RKO (cell line): ENCODE results near the gene BHLHE41.

ENCODE experiments used
- DNase-seq: peaks from one replicate; pipeline ENCODE4 v3.0.0-alpha.2; 2016; ENCODE audit warnings: low spot score

Gene BHLHE41

DNA sequence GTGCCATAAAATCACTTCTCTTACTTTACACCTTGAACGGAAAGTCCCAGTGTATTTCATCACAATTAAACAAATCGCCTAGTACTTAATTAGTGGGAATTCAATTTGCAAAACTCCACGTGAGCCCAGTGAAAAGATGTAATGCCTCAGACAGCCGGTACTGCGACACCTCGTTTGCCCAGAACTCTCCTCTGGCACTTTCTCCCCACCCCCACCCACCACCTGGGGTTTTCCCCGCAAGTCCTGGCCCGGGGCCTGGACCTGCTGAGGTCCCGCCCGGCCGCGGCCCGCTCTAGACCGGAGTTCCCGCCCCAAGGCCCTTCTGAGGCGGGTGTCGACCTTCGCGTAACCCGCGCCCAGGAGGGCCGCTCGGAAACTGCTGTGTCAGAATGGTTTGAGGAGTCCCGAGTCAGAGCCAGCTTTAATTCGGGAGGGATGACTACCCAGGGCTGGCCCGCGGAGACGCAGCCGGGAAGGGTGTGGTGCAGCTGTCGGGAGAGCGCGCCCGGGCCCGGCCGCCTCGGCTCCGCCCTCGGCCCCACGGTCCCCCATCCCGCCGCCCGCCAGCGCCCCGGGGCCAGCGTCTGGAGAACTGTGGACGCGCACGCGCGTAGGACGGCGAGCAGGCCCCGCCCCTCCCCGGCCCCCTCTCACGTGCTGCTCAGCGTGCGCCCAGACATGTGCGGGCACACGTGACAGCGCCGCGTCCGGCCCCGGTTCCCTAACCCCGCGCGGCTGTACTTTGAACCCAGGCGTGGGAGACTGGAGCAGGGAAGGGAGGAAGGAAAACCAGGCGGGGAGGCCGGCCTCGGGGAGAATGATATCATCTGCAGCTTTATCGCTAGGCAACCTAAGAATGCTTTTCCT lies 10.8 kb downstream of the BHLHE41 start:
- peak; percentile 91 for DNase-seq

DNA sequence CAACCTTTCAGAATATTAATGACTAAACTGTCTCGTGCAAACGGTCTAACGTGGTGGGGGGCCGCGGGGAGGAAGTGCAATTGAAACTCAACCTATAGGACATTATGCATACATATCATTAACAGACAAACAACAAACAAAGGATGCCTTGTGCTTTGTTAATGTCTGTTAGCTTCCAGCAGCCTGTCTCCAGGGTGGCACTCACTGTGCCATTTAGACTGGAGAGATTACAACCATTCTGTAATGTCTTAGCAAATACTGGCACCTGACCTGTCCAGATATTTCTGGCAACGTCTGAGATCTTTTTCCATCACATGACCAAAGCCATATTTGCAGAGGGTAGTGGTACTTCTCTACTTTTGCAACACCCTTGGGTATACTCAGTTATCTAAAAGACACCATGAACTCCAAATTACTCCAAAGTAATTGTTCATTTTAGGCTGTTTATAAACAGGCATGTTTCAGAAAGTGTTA lies 11.6 kb downstream of the BHLHE41 start:
- no peak for DNase-seq

DNA sequence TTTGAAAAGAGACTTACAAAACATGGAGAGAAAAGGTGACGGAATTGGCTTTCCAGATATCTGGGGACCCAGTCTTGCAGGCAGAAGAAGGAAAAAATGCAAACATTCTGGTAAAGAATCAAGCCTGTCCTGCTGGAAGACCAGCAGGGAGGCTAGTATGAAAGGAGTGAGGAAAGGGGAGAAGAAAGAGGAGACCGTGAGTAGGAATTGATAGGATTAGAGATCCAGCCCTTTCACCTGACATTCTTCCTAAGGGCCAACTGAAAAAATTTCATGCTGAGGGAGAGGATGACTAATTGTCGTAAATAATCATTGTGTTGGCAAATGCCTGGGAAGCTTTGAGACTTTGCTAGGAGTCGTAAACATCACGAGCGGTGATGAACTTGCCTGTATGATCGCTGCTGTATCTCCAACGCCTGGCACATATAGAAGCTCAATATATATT lies 12.1 kb downstream of the BHLHE41 start:
- no peak for DNase-seq

DNA sequence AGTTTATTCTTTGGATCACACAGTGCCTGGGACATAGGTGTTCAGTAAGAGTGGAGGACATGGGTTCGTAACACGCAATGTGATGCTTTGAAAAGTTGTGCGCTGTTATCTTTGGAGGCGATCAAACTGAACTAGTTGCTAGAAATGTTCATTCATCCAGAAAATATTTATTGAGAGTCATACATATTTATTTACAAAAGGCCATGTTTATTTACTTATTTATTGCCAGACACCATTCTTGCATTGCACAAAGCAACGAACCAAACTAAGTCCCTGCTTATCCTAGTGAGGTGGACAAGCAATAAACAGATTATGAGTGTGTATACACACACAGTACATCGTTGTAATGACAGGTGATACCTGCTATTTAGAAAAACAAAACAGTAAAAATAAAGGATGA lies 12.6 kb downstream of the BHLHE41 start:
- DNase-seq = no peak

DNA sequence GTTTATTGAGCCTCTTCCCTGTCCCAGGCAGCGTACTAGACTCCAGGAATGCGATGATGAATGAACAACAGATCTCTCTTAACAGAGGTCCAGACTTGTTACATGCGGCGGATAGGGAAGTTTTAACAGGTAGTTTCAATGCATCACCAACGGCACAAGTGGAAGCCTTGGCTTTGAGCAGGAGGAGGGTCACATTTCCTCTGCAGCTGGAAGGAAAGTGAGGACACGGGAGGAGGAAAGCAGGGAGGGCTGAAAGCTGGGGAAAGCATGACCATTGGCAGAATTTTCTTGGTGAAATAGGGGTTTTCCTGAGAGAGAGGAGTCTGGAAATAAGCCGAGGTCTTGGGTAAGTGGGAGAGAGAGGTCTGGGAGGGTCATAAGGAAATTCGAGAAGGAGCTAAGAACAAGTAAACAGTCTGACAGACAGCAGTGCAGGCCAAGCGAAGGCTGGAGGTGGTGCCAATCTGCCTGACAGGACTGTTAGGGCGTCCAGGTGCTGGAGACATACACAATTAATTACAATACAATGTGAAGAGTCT lies 15.4 kb downstream of the BHLHE41 start:
- DNase-seq = no peak

DNA sequence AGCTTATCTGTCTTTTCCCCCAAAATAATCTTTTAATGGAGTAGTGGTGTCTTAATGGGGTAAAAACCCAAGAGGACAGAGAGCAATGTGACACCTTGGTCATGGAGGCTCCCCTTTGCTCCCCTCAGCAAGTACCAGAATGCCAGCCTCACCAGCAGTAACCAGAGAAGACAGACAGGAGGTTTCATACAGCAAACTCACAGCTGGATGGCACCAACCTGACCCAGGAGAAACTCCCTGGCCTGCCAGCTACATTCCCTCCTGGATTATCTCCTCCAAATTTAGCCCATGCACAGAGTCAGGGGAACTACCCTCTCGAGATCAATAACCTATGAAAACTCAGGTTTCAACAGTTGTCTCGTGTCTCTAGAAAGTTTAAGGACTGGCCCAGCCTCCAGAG lies 15.9 kb downstream of the BHLHE41 start:
- no peak for DNase-seq

DNA sequence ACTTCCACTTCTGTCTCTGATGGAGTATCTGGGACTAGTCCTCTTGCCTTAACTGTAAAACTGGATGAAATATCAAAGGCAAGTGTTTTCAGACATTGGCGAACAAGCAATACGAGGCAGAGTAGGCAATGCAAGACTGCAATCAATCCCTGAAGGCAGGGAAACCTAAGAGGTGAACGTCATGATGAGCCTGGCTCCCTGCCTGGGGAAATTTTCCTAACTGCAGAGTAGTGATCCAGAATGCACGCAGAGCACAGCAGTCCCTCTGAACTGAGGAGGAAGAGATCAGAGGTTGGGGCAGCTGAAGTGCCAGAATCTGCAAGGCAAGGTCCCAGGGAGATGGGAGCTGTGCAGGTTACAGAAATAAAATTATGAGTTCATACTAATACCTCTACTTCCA lies 18.5 kb downstream of the BHLHE41 start:
- no peak for DNase-seq

DNA sequence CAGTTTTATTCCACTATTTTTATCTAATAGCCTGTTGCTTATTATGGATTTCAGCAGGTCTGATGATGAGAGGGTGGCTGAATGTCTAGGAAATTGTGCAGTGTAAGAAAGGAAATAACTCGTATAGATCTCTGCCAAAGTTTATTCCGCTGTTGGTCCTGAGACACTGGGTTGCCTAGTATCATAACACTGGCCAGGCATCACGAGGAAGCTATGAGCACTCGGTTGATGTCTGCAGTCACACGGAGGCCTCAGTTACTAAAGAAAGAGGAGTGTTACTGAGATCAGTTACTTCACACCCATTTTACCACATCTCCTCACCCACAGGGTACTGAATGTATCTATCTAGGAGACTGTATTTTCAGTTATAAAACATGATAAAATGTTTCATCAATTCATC lies 21.9 kb downstream of the BHLHE41 start:
- DNase-seq = no peak

DNA sequence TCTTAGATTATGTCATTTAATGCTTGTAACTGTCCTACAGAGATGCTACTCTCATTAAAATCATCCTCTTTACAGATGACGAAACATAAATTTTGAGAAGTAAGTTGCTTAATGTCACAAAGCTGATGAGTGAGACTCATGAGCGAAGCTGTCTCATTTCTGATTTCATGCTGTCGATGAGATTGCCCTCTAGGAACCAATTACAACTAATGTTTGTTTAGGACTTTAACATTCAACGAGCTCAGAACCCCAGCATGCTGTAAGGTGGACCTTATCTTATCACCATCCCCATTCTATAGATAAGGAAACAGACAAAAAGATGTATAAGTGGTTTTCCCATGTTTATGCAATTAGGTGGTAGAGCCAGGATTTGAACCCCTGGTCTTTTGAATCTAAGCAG lies 23.1 kb downstream of the BHLHE41 start:
- no peak for DNase-seq

DNA sequence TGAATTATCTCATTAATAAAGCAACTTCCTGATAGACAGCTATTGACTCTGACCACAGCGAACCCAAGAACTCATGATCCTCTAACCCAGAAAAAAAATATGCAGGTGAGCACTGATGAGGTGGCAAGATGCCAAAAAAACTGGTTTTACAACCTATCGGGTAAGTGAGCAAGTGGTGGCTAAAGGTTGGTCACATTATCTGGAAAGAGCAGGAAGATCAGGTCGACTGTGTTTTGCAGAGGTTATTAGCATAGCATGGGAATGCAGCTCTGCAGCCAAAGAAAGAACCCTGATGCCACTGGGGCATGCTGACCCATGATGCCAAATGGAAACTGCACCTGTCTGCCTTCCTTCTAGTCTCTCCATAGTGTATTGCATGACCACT lies 23.5 kb downstream of the BHLHE41 start:
- DNase-seq = no peak

DNA sequence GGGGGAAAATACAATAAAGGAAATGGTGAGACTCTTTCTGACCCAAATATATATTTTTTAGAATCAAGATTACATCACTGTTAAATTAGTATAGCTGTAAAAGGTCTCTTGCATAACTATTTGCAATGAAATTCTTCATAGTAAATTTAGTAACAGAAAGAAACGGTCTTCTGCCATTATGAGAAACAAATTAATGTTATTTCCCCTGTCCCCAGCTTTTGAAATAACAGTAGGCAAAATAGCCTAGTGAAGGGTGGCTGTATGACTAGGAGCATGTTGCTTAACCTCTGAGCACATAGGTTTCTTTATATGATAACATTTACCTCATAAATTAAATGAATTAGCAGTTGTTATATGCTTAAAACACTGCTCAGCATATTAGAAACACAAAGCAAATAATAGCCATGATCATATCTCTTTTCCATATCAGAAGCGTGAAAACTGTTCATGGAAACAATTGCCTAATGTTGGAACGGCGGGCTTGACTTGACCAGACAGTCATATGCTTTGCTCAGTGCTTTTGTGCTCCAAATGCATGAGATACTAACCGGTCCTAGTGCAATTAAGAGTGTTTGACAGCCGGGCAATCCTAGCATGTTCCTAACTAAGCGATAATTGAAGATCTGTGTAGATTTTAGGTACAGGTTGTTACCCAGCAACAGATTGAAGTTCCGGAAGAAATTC lies 24.0 kb downstream of the BHLHE41 start:
- DNase-seq = no peak

DNA sequence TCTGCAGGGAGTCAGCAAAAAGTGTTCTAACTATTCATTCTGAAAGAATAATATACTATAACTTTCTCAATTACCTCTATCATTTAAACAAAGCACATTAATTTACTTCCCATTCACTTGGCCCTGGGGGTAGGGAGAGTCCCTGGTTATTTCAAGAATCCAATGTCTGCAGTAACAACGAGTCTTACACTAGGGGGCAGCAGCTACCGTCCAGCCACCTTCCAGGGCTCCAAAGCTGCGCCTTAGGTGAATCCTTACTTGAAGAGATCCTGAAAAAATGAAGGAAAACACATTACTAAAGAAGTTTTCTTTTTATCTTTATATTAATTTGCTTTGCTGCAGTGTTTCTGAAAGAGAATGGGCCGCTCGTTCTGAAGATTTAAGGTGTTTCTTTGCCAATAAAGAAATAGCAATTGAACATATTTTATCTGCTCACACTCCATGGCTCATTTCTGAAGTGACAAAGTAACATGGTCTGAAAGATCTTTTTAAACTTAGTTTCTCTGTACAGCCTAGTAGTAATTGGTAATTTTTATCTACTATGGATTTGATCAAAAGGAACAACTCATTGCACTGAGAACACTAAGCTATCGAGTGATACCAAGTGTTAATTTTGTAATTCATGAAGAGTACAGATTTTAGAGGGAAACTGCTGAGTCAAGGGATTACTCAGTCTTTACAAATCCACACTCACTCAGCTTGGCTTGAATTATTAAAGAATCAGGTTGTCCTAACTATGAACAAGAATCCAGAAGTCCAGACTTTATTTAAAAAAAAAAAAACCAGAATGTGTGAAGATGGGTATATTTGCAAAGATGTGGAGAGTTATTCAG lies 27.6 kb downstream of the BHLHE41 start:
- DNase-seq = peak; percentile 84

DNA sequence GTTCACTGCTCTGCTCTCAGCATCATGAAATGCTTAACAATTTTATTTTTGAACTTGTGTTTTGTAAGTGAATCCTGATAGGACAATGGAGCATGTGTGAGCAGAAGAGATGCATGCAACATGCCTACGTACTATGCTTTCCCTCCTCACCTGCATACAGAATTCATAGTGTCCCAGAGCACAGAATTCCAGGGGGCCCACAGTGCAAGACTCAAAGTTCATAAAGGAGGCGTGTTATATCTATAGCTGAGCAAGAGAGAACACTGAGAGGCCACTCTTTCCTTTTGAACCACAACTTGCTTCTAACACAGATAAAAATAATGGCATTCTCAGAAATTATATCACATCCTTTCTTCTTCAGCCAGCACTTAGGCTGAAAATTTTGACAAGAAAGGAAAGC lies 28.8 kb downstream of the BHLHE41 start:
- no peak for DNase-seq

DNA sequence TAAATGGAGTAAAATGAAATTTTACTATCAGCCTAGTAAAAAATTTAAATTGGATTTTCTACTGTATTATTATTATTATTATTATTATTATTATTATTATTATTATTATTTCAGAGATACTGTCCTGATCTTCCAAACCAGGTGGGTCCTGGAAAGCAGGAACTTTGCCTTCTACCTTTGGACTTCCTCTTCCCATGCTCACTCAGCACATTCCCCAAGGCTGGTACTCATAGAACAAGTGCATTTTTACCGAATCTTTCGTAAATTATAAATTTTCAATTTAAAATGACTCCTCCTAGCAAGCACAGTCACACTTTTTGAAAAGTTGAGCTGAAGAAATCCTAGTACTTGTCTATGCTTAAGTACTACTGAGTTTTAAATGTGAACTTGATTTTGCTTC lies 29.7 kb downstream of the BHLHE41 start:
- DNase-seq = no peak

DNA sequence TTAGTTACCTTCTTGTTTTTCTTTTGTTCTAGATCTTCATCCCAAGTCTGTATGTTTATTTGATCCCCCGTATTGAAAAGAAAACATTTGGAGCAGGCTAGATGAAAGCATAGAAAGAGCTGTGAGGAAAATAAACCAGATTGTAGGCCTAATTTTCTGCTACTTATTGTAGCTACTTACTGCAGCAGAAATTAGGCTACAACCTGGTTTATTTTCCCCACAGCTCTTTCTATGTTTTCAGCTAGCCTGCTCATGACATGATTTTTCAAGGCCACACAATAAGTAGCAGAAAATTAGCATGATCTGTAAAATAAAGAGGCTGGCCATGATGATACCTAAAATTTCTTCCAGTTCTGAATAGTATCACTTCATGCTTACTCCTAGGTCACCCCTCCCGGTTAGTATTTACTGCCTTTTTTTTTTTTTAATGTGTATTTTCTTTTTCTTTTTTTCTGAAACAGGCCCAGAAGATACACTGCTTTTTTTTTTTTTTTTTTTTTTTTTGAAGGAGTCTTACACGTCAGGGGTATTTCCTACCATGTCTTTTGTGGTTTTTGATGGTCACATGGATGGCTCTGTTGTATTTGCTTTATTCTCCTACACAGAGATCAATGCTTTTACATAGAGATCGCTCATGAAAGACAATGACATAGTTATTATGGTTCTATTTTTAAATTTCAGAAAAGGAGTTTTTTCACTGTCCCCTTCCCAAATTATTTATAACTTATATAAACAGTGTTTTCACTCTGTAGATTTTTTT lies 32.3 kb downstream of the BHLHE41 start:
- no peak for DNase-seq

DNA sequence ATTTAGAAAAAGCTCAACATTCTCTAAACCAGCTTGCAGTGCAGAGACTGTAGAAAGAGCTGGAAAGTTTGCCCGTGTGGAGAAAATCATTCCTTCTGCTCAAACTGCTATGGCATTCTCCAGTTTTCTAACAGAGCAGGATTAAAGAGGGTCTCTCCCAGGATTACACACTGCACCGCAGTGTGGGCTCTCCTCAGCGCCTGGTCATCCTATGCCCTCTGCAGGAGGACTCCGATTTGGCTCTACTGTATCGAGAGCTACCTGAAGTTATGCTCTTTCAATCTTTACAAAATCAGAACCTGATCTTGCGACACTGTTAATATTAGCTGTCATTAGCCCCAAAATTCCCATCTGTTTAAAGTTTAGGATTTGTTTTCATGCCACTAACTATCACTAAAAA lies 33.0 kb downstream of the BHLHE41 start:
- no peak for DNase-seq

DNA sequence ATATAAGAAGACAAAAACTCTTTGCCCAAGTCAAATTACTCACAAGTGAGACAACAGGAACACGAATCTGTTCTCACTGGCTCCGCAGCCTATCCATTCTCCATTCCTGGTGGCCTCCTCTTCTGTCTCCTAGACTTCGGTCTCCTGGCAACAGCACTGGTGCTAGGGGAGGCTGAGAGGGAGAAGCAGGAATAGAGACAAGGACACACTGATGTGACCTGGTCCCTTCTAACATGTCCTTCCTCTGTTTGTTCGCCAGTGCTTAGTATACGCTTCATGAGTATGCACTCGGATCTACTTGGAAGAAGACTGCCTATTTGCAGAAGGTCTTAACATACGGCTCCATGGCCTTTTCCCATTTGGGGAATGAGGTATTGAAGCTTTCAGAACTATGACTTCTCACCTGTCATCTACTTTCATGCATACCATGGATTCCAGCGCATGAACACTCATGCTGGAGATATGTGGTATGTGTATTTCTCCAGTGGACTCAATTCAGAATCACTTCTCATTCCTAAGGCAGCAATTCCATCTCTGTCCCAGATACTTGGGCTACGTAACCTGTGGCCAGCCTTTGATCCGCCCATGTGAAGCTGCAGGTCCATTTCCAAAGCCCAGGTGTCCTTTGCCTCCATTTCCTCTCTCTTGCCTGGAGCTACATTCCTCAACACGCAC lies 33.9 kb downstream of the BHLHE41 start:
- no peak for DNase-seq

DNA sequence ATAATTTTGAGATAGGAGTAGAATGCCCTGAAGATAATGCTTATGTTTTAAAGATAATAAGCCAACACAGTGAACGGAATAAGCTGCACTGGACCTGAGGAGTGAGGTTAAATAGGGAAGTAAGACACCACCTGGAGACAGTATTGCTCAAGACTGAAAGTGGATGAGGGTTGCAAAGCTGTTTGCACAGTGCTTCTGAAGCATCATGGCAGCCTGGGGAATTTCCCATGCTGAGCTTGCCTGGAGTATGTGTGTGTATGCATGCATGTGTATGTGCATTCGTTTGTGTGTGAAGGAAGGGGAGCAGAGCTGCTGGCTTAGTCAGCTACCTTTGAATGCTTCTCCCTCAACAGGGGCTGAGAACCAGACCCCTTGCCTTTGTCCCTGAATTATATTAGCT lies 35.8 kb downstream of the BHLHE41 start:
- no peak for DNase-seq

DNA sequence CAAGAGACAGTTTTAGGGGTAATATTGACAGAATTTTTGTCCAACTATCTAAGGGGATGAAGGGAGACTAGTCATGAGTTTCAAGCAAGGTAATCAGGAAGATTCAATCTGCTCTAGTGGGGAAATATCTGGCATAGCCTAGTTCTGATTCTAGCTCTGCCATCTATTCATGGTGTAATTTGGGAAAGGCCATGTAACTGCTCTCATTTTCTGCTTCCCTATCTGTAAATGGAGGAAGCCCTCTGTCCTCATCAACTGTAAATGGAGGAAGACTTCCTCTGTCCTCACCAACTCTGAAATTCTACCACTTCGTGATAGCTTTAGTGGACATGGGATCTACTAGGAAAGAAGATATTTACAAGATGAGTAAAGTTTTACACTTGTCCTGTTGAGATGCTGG lies 37.9 kb downstream of the BHLHE41 start:
- no peak for DNase-seq

DNA sequence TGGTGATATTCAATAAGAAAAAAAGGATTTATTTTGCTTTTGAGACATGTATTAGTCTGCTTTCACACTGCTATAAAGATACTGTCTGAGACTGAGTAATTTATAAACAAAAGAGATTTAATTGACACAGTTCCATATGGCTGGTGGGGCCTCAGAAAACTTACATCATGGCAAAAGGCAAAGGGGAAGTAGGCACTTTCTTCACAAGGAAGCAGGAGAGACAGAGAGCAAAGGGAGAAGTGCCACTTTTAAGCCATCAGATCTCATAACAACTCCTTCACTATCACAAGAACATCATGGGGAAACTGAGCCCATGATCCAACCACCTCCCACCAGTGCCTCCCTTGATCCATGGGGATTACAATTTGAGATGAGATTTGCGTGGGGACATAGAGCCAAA lies 43.9 kb downstream of the BHLHE41 start:
- DNase-seq = no peak
